Stimulated activated naive CD8-positive, alpha-beta T cell treated with anti-CD3 and anti-CD28 coated beads, Interleukin-15, Interleukin-2, amounts not matched to agents 100 ng/mL and 50 ng/mL, for 24 hours (primary cell): ENCODE data around the gene NPIPB6.
"Not testable (repeated sequence)": the region's sequence is repeated elsewhere in the genome, so short reads cannot be mapped to it uniquely, and the experiment has no call there.

Experiments
- H3K27ac Mint-ChIP-seq: one replicate; pipeline ENCODE4 v1.8.0; 2021; ENCODE audit warnings: mild to moderate bottlenecking, mixed read lengths
- H3K27me3 Mint-ChIP-seq: one replicate; pipeline ENCODE4 v1.8.0; 2021; ENCODE audit warnings: mixed read lengths
- H3K36me3 Mint-ChIP-seq: one replicate; pipeline ENCODE4 v1.8.0; 2021; ENCODE audit warnings: low read depth, mixed read lengths
- H3K4me1 Mint-ChIP-seq: one replicate; pipeline ENCODE4 v1.8.0; 2021; ENCODE audit warnings: low read depth, mixed read lengths
- H3K4me3 Mint-ChIP-seq: one replicate; pipeline ENCODE4 v1.8.0; 2021; ENCODE audit warnings: mild to moderate bottlenecking, mixed read lengths
- H3K9me3 Mint-ChIP-seq: one replicate; pipeline ENCODE4 v1.8.0; 2021; ENCODE audit warnings: mixed read lengths

NPIPB6 gene

DNA sequence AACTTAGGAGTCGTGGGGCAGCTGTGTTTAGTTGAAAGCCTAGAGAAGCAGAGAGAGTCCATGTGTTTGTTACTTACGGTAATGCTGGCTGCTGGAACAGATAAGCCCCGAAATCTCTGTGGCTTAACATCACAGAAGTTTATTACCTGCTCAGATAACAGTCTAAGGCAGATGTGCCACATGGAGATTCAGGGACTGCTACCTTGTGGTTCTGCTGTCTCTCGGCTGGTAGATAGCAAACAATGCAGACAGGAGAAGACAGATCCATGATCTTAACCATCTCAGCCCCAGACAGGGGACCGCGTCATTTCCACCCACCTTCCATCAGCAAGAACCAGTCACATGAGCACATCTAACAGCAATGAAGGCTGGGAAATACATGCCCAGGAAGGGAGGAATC is 30.7 kb downstream of the NPIPB6 start:
- H3K27me3 Mint-ChIP-seq, H3K27ac Mint-ChIP-seq, H3K4me1 Mint-ChIP-seq, H3K36me3 Mint-ChIP-seq, H3K4me3 Mint-ChIP-seq, H3K9me3 Mint-ChIP-seq: not testable (repeated sequence)

DNA sequence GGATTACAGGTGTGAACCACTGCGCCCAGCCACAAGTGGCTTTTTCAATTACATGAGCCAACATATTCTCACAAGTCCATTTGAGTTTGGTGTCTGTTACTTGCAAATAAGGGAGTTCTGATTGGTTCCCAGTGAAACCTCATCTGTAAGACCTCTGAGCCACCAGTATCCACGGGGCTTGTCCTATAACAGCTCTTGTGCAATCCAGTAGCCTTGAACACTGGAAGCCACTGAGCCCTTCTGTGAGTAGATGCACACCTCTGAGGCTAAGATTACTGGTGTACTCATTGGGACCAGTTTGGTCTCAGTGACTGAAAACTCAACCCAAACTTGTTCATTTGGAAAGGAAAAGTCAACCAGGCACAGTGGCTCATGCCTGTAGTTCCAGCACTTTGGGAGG is 32.3 kb downstream of the NPIPB6 start:
- H3K9me3 Mint-ChIP-seq, H3K4me3 Mint-ChIP-seq, H3K4me1 Mint-ChIP-seq, H3K27ac Mint-ChIP-seq, H3K27me3 Mint-ChIP-seq, H3K36me3 Mint-ChIP-seq: not testable (repeated sequence)

DNA sequence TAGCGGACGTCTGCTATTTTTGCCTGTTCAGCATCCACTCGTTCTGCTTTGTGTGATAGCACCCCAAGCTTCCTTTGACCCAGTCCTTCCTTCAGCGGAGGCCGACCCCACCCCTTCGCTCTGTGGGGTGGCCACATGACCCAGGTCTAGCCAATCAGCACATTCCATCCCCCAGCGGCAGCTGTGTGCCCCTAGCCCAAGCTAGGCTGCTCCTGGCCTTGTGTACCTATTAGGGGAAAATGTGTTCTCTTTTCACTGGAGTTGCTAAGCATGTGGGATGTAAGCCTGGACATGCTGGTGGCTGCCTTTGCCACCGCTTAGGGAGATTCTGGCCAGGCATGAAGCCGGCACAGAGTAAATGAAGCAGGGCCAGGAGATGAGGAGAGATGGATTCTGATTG is 33.1 kb downstream of the NPIPB6 start:
- H3K27me3 Mint-ChIP-seq, H3K27ac Mint-ChIP-seq, H3K36me3 Mint-ChIP-seq, H3K9me3 Mint-ChIP-seq, H3K4me3 Mint-ChIP-seq, H3K4me1 Mint-ChIP-seq: not testable (repeated sequence)

DNA sequence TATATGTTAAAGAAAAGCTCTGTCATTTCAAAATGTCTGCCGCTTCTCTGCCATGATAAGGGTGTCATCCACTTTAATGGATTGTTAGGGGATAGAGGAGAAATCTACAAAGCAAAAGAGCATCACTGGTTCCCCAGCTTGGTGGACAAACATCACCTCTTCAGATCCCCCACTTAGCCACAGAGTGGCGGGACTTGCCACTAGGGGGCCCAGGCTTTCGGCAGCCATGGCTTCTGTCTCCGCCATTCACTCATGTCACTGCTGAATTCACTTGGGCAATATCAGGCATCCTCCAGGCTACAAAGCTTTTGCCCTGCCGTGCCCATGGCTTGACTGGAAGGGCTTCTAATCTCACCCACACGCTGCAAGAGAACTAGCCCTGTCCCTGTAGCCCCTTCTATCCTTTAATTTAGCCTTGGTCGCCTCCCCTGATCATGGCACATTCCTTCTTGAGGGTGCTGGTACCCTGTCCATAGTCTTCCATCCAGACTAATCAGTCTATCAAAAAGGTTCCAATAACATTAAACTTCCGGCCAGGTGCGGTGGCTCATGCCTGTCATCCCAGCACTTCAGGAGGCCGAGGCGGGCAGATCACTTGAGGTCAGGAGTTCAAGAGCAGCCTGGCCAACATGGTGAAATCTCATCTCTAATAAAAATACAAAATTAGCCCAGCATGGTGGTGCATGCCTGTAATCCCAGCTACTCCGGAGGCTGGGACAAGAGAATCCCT is 36.3 kb downstream of the NPIPB6 start:
- no peak overlapping the region for H3K4me3 Mint-ChIP-seq
- H3K9me3 Mint-ChIP-seq = no peaks in the 10 kb centered on the region
- peaks cover 3% of the 10 kb centered on the region for H3K4me1 Mint-ChIP-seq
- no peaks in the 10 kb centered on the region for H3K36me3 Mint-ChIP-seq
- no peak overlapping the region for H3K27ac Mint-ChIP-seq
- H3K27me3 Mint-ChIP-seq = no peaks in the 10 kb centered on the region

DNA sequence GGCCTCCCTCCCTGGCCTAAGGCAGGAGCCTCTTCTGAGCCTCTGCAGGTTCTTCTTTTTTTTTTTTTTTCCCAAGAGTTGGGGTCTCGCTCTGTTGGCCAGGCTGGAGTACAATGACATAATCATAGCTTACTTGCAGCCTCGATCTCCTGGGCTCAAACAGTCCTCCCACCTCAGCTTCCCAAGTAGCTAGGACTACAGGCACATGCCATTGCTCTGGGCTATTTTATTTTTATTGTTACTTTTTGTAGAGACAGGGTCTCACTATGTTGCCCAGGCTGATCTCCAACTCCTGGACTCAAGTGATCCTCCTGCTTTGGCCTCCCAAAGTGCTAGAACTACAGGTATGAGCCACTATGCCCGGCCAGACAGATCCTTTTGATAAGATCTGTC is 38.4 kb downstream of the NPIPB6 start:
- H3K9me3 Mint-ChIP-seq = no peaks in the 10 kb centered on the region
- peaks cover 3% of the 10 kb centered on the region for H3K4me1 Mint-ChIP-seq
- no peak overlapping the region for H3K4me3 Mint-ChIP-seq
- no peaks in the 10 kb centered on the region for H3K36me3 Mint-ChIP-seq
- no peaks in the 10 kb centered on the region for H3K27me3 Mint-ChIP-seq
- no peak overlapping the region for H3K27ac Mint-ChIP-seq

DNA sequence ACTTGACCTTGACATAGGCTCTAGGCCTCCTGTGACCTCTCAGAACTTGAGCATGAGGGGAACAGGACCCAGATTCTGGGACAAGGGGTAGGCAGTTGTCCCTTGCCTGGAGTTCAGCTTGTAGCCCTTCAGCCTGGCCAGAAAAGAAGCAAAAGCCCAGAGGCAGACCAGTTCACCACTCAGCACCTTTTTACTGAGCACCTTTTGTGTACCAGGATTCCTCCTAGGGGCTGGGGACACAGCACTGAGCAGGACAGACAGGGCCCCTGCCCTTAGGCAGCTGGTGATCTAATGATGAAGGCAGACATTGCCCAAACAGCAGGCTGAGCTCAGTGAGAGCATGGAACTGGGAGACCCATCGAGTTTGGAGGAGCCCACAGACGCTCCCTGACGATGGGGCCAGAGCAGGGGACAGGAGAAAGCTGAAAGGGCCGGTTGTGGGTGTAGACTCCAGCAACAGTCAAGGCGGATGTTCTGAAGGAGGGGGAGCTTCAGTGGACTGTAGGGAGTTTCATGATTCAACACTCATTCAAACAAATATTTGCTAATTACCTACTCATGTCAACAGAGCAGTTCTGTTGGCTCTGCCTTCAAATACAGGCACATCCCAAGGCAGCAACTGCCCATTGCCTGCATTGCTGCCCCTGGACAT is 38.9 kb downstream of the NPIPB6 start:
- no peak overlapping the region for H3K4me3 Mint-ChIP-seq
- no peaks in the 10 kb centered on the region for H3K27me3 Mint-ChIP-seq
- H3K9me3 Mint-ChIP-seq = no peaks in the 10 kb centered on the region
- peaks cover 3% of the 10 kb centered on the region for H3K4me1 Mint-ChIP-seq
- no peak overlapping the region for H3K27ac Mint-ChIP-seq
- no peaks in the 10 kb centered on the region for H3K36me3 Mint-ChIP-seq

DNA sequence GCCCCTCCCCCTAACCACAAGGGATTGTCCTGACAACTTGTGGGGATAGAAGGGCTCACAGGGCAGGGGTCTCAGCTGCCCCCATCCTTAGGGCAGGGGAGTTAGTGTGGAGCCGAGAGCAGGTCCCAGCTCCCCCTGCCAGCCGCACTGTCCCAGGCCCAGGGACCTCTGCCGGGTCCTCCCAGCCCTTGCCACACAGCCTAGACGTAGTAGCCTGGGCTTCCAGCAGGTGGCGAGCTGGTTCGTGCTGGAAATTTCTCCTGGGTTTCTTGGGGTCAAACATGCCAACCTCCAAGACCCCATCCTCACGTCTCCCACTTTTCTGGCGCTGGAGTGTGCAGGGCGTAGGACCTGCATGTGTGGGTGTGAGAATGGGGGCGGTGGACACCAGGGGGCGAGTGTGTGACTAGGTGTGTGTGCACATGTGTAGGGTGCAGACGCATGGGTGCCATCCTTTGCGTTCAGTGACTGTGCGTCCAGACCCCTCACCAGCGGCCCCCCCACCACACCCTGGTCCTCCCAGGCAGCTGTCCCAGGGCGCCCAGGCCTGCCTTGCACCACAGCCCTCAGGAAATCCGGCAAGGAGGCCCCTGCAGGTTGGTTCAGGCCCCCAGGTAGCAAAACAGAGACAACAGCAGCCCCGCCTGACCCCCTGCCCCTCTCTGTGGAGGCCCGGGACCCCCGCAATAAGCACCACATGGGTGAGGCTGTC is 41.5 kb downstream of the NPIPB6 start:
- no peak overlapping the region for H3K4me3 Mint-ChIP-seq
- H3K36me3 Mint-ChIP-seq = no peaks in the 10 kb centered on the region
- no peaks in the 10 kb centered on the region for H3K9me3 Mint-ChIP-seq
- H3K4me1 Mint-ChIP-seq = peaks cover 9% of the 10 kb centered on the region
- H3K27ac Mint-ChIP-seq = no peak overlapping the region
- H3K27me3 Mint-ChIP-seq = no peaks in the 10 kb centered on the region

DNA sequence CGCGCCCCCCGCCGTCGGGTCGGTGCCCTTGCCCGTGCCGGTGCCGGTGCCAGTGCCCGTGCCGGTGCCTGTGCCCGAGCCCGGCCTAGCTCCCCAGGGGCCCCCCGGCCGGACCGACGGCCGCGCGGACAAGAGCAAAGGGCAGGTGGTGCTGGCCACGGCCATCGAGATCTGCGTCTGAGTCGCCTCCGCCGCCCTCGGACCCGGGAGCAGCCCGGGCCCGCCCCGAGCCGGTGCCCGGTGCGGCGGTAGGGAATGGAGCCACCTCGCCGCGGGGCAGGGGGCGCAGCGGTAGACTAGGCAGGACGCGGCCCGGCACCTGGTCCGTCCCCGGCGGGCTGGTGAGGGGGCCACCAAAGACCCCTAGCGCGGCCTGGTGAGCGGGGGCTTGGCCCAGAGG is 42.6 kb downstream of the NPIPB6 start:
- no peak overlapping the region for H3K27ac Mint-ChIP-seq
- H3K27me3 Mint-ChIP-seq = no peaks in the 10 kb centered on the region
- no peaks in the 10 kb centered on the region for H3K36me3 Mint-ChIP-seq
- H3K4me1 Mint-ChIP-seq = peaks cover 16% of the 10 kb centered on the region
- no peak overlapping the region for H3K4me3 Mint-ChIP-seq
- H3K9me3 Mint-ChIP-seq = no peaks in the 10 kb centered on the region

DNA sequence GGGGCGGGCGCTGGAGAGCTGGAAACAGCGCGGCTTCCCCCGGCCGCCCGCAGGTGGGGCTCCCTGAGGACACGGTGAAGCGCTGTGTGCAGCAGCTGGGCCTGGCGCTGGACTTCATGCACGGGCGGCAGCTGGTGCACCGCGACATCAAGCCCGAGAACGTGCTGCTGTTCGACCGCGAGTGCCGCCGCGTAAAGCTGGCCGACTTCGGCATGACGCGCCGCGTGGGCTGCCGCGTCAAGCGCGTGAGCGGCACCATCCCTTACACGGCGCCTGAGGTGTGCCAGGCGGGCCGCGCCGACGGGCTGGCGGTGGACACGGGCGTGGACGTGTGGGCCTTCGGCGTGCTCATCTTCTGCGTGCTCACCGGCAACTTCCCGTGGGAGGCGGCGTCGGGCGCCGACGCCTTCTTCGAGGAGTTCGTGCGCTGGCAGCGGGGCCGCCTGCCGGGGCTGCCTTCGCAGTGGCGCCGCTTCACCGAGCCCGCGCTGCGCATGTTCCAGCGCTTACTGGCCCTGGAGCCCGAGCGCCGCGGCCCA is 43.2 kb downstream of the NPIPB6 start:
- H3K36me3 Mint-ChIP-seq = no peaks in the 10 kb centered on the region
- H3K4me1 Mint-ChIP-seq = peaks cover 16% of the 10 kb centered on the region
- no peaks in the 10 kb centered on the region for H3K9me3 Mint-ChIP-seq

DNA sequence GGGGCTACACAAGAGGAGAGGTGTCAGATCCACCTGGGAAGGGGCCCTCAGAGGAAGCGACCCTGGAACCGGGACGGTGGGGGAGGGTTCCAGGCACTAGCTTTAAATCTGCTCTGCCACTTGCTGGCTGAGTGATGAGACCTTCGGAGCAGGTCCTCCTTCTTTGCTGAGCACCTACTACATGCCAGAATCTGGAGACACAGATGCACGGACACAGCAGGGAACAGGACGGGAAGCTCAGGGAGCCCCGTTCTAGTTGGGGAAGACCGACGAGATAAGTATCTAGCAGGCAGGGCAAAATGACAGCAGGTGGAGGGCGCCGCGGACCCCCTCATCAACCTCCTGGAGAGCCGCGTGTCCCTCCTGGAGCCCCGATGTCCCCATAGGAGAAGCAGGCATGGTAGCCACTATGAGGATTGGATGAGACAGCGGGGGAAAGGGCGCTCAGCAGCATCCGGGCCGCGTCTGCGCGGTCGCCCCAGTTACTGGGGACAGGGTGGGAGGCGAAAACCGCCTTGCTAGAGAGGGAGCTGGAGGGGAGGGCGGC is 43.8 kb downstream of the NPIPB6 start:
- Mint-ChIP-seq H3K27ac (no peak overlapping the region), H3K36me3 (no peaks in the 10 kb centered on the region), H3K4me1 (peaks cover 16% of the 10 kb centered on the region), H3K9me3 (no peaks in the 10 kb centered on the region), H3K27me3 (no peaks in the 10 kb centered on the region), H3K4me3 (no peak overlapping the region)

More for the DNA sequence above, 43.2 kb downstream of the NPIPB6 start:
- H3K27me3 Mint-ChIP-seq = no peaks in the 10 kb centered on the region
- H3K4me3 Mint-ChIP-seq = no peak overlapping the region
- no peak overlapping the region for H3K27ac Mint-ChIP-seq

DNA sequence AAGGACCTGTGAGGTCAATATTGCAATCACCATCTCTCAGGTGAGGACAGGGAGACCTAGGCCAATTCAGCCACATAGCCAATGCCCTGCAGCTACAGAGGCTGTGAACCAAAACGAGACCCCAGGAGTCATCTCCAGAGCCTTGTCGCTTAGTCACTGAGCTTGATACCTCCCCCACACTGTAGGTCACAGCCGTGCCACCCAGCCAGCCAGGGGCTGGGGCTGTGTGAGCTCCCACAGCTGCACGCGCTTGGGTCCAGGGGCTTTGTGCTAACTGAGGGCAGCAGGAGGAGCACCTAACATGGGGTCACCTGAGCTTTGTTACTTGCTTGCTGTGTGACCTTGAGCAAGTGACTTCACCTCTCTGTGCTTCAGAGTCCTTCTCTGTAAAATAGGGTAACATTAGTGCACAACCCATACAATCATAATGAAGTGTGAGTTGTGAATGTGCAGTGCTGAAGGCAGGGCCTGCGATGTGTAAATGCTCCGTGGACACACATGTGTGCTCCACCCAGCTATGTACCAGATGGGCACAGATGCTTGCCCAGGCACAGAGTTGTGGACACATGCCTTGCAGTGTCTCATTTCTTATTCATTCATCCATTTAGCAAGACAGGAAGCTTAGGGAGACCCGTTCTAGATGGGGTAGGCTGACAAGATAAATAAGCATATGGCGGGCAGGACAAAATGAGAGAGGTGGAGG is 45.1 kb downstream of the NPIPB6 start:
- Mint-ChIP-seq H3K9me3 (no peaks in the 10 kb centered on the region), H3K4me3 (no peak overlapping the region), H3K27me3 (no peaks in the 10 kb centered on the region), H3K36me3 (no peaks in the 10 kb centered on the region), H3K4me1 (peaks cover 21% of the 10 kb centered on the region), H3K27ac (no peak overlapping the region)

DNA sequence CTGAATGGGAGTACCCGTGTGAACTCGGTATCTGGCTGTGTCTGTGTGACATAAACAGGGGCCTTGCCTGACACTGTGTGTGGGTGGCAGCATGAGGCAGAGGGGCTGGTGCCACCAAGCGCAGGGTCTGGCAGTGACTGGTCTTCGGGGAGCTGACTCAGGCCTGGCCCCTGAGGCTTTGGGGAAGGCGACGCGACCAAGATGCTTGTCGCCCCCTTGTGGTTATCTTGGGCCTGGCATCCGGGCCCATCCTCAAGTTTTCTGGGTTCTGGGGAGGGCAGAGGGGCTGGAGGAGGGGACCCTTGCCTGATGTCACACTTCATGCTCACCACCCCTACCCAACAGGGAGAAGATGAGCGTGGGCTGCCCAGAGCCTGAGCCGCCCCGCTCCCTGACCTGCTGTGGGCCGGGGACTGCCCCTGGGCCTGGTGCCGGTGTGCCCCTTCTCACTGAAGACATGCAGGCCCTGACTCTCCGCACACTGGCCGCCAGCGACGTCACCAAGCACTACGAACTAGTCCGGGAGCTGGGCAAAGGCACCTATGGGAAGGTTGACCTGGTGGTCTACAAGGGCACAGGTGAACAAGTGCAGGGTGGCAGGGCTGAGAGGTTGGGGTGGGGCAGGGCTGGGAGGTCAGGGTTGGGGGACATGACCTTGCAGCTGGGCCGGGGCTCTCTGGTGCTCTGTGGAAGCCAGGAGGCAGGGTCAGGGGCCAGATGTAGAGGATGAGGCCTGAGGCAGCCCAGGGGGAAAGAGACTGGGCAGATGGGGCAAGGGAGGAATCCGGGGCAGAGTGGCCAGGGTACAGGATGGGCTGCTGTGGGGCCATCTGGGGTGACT is 46.0 kb downstream of the NPIPB6 start:
- peaks cover 27% of the 10 kb centered on the region for H3K4me1 Mint-ChIP-seq

DNA sequence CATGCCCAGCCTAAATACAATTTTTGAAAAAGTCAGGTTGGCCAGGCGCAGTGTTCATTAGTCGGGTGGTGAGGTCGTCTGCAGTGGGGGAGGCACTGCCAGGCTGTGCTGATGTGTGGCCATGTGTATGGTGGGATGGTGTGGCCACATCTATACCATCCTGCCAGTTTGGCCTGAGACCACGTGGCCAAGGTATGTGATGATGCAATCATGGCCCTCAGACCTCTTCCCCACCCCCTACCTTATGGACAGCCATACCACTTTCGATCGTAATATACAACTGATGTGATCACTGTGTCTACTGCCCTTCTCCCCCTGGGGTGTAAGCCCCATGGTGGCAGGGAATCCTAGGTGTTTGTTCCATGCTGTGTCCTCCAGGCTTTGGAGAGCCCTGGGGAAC is 47.3 kb downstream of the NPIPB6 start:
- Mint-ChIP-seq H3K27me3 (no peaks in the 10 kb centered on the region), H3K4me3 (no peak overlapping the region), H3K9me3 (no peaks in the 10 kb centered on the region), H3K36me3 (no peaks in the 10 kb centered on the region), H3K4me1 (peaks cover 39% of the 10 kb centered on the region), H3K27ac (no peak overlapping the region)

More for the DNA sequence above, 46.0 kb downstream of the NPIPB6 start:
- Mint-ChIP-seq H3K9me3 (no peaks in the 10 kb centered on the region), H3K27ac (no peak overlapping the region), H3K36me3 (no peaks in the 10 kb centered on the region), H3K4me3 (no peak overlapping the region), H3K27me3 (no peaks in the 10 kb centered on the region)

DNA sequence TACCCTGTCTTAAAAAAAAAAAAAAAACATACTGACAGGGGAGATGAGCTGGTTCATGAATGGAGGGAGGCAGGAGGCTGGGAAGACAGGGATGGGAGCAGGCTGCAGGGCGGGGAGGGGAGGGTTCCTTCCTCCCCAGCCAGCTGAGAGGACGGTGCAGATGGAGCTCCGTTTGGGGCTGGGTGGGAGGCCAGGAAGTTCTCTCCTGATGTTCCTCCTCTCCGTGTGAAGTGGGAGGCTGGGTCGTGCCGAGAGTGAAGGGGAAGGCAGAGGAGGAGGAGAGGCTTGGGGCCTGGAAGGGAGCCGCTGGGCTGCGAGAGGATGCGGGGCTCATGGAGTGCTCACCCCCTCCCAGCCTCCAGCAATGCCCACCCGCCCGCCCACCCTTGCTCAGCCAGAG is 49.7 kb downstream of the NPIPB6 start:
- Mint-ChIP-seq H3K9me3 (no peaks in the 10 kb centered on the region), H3K27ac (no peak overlapping the region), H3K36me3 (no peaks in the 10 kb centered on the region), H3K4me1 (peaks cover 64% of the 10 kb centered on the region), H3K27me3 (no peaks in the 10 kb centered on the region), H3K4me3 (no peak overlapping the region)
